HG03521 (cell line): ENCODE results near the gene C2orf81.

ENCODE experiments used
- ATAC-seq: cut with Tn5 transposase; IDR thresholded peaks from one replicate; pipeline ENCODE4 v1.9.1; 2021; ENCODE audit warnings: mild to moderate bottlenecking, moderate library complexity; ENCODE audit not compliant: unreplicated experiment

Gene C2orf81

DNA sequence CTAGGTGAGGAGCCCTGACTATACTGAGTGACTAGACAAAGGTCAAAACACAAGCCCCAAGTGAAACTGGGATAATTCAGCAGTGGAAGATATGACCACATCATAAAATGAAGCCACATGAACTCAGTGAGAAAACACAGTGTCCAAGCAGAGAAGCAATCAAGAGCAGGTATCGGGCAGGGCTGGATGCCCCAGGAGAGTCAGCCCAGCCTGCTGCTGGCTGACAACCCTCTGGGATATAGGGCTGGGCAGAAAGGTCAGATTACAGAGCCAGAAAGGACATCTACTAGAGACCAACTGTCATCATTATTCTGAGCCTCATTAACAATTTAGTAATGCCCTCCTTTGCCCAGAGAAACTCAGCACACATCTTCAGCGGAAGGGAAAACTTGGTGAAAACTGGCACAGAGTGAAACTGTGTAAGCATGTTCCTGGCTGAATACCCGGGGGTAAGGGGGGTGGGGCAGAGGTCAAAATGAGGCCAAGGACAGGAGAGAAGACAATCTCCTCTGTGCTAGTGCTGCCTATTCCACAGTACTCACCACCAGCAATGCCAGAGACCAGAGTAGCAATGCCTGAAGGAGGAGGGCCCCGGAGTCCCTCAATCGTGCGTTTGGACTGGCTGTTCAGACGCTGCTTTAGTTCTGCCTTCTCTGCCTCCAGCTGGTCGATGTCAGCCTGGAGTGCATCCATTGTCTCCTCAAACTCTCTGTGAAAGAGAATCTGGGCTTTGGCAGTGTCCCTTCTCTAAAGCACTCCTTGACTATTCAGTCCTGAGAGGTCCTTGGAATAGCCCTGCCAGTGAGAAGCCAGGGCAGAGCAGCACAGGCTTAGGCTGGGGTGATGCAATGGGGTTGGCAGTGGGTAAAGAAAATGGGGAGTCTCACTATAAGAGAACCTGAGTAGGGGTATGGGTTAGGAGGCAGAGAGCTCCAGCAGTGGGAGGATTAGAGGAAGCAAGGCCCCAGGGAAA, 56.6 kb downstream of the C2orf81 start:
- ATAC-seq = no peak
